Left ventricle myocardium inferior (tissue), 1 donor: ENCODE measurements around the gene LMF2. TPM values are rescaled to one million over a fixed set of nuclear protein-coding genes. Genes with fewer than 3 reads are reported as not detected.

Source experiments
- DNase-seq: peaks from one replicate; pipeline ENCODE4 v3.0.0-alpha.2; 2020
- H3K27ac ChIP-seq: fragments of 200-600 bp; replicated peaks from 2 replicates; pipeline ENCODE4 v1.8.0; 2021
- H3K27me3 ChIP-seq: fragments of 200-600 bp; 2 replicates; pipeline ENCODE4 v1.8.0; 2021; ENCODE audit warnings: low read depth
- H3K36me3 ChIP-seq: fragments of 200-600 bp; 2 replicates; pipeline ENCODE4 v1.8.0; 2021
- H3K4me1 ChIP-seq: fragments of 200-600 bp; 2 replicates; pipeline ENCODE4 v1.8.0; 2021
- H3K4me3 ChIP-seq: fragments of 200-600 bp; 2 replicates; pipeline ENCODE4 v1.8.0; 2021; ENCODE audit warnings: mild to moderate bottlenecking, moderate library complexity
- H3K9me3 ChIP-seq: fragments of 200-600 bp; replicated peaks from 2 replicates; pipeline ENCODE4 v1.8.0; 2021
- intact Hi-C: fragments of 100-400 bp; cut with micrococcal nuclease; formaldehyde crosslinking; loops from one replicate; pipeline ENCODE4 v1.11.0; 2022
- total RNA-seq: library from RNA; stranded (reverse); fragmentation: NEBNext Ultra II Directional; extraction: Animal tissue kit (Norgen Biotek cat#: 25700); gene quantifications from one replicate; pipeline ENCODE4 v1.2.1, GENCODE V29; 2021
- TF ChIP-seq, protein P1 (sequence below): fragments of 200-600 bp; IDR thresholded peaks from 2 replicates; pipeline ENCODE4 v1.8.0; 2021; ENCODE audit warnings: antibody characterized with exemption, mild to moderate bottlenecking, borderline replicate concordance
- donor health status: DM: no; HTN: yes; CAD: no; lungs with severe emphysema.

LMF2 gene
- total RNA-seq, 1 donor from 2014 or later = 23.4 TPM

DNA sequence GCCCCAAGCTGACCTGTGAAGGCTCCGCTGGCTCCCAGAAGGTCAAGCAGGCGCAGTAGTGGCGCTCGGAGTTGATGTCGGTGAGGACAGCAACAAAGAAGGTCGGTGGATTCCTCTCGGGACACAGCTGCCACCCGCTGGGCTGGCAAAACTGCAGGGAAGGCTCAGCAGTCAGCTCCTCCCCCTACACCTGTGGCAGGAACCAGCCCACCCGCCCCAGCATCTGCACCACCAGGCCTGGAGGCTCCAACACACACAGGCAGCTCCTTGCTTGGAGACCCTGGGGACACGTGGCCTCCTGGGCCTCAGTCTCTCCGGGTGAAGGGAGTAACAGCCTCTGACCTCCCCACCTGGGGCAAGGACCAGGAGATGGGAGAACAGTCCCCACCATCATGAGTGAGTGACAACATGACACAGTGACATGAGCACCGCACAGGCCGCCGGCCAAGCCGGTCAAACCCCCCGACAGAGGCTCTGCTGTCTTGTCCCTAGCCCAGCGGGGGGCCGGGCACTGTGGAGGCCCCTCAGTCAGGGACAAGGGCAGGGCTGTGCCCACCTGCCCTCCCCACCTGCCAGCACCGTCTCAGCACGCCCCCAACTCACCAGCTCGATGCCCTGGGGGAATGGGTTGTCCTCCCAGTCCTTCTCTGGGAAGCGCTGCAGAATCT lies 39.6 kb downstream of the LMF2 start:
- TF ChIP-seq, protein P1, sequence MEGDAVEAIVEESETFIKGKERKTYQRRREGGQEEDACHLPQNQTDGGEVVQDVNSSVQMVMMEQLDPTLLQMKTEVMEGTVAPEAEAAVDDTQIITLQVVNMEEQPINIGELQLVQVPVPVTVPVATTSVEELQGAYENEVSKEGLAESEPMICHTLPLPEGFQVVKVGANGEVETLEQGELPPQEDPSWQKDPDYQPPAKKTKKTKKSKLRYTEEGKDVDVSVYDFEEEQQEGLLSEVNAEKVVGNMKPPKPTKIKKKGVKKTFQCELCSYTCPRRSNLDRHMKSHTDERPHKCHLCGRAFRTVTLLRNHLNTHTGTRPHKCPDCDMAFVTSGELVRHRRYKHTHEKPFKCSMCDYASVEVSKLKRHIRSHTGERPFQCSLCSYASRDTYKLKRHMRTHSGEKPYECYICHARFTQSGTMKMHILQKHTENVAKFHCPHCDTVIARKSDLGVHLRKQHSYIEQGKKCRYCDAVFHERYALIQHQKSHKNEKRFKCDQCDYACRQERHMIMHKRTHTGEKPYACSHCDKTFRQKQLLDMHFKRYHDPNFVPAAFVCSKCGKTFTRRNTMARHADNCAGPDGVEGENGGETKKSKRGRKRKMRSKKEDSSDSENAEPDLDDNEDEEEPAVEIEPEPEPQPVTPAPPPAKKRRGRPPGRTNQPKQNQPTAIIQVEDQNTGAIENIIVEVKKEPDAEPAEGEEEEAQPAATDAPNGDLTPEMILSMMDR = no peak

DNA sequence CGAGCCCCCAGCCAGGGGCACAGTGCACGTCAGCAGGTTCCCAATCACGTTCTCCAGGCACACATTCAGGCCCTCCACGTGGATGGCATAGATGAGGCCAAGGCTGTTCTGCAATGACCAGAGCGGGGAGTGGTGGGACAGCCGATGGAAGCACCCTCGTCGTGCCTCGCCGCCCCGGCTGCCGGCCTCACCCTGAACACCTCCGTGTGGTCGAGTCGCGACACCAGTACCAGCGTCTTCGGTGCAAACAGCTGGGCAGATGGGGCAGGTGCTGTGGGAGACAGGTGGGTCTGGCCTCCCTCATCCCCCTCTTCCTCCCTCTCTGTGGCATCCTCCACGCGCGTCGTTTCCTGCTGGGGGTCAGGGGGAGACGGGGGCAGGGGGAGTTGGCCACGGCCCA lies 40.2 kb downstream of the LMF2 start:
- TF ChIP-seq, protein P1 = no peak
- no peaks in the 10 kb centered on the region for H3K27me3 ChIP-seq
- intact Hi-C loops = no loop called here
- H3K9me3 ChIP-seq = no peaks in the 10 kb centered on the region
- DNase-seq = no peak
- H3K4me3 ChIP-seq = no peak overlapping the region
- H3K4me1 ChIP-seq = peaks cover 43% of the 10 kb centered on the region
- no peak overlapping the region for H3K27ac ChIP-seq
- peaks cover 58% of the 10 kb centered on the region for H3K36me3 ChIP-seq

More for the DNA sequence above, 39.6 kb downstream of the LMF2 start:
- no peaks in the 10 kb centered on the region for H3K27me3 ChIP-seq
- H3K4me1 ChIP-seq = peaks cover 49% of the 10 kb centered on the region
- H3K36me3 ChIP-seq = peaks cover 52% of the 10 kb centered on the region
- no peaks in the 10 kb centered on the region for H3K9me3 ChIP-seq
- H3K27ac ChIP-seq = no peak overlapping the region
- H3K4me3 ChIP-seq = no peak overlapping the region
- DNase-seq = no peak
- intact Hi-C loops = no loop called here

DNA sequence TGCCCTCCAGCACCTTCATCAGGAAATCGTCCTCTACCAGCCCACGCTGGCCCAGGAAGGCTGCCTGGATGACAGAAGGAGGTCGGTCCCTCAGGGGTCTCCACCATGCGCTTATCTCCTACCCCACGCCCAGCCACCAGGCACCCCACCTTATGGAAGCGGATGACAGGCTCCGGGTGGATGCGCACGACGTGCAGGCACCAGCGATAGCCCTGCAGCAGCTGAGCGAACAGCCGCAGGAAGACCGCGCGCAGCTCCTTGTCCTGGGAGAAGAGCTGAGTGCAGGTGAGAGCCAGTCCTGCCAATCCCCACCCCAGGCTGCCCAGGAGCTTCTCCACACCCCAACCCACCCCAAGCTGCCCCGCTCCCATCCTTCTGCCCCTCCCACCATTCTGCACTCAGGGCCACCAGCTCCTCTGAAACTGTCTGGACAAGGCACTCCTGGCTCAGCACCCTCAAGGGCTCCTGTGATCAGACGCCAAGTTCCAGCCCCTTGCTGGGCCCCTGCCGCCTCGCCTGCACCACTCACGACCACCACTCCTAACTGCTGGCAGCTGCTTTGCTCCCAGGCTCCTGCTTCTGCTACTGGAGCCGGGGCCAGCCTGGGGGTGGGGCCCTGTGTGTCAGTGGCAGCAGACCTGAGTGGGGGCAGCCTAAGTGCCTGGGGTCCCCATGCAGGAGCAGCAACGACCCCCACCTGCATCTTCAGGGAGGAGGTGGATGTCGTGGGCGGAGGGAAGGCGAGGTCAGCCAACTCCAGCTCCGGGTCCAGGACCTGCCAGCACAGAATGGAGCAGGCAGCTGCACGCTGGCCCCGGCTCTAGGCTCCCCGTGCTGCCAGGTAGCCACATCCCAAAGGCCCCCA lies 42.2 kb downstream of the LMF2 start:
- intact Hi-C loops = no loop called here
- TF ChIP-seq, protein P1 = no peak
- Histone ChIP-seq H3K36me3 (peaks cover 78% of the 10 kb centered on the region), H3K27ac (no peak overlapping the region), H3K9me3 (no peaks in the 10 kb centered on the region), H3K4me3 (no peak overlapping the region), H3K27me3 (no peaks in the 10 kb centered on the region), H3K4me1 (peaks cover 23% of the 10 kb centered on the region)
- no peak for DNase-seq

DNA sequence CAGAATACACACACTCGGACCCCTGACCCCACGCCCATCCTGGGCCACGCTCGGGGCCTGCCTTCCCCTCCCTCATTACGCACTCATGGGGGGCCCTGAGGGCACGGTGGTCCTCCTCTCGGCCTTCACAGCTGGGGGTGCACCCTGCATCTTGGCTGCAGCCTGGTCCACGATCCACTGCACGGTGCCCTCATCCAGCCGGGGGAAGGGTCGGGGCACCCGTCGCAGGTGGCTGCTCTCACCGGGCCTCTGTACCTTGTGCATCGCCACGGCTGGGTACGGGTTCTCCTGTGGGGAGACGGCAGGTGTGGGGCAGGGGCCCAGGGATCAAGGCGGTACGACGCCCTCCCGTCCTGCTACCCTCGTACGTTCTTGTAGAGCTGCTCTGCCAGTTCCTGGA lies 43.1 kb downstream of the LMF2 start:
- no peaks in the 10 kb centered on the region for H3K9me3 ChIP-seq
- TF ChIP-seq, protein P1 = no peak
- intact Hi-C loops = no loop called here

DNA sequence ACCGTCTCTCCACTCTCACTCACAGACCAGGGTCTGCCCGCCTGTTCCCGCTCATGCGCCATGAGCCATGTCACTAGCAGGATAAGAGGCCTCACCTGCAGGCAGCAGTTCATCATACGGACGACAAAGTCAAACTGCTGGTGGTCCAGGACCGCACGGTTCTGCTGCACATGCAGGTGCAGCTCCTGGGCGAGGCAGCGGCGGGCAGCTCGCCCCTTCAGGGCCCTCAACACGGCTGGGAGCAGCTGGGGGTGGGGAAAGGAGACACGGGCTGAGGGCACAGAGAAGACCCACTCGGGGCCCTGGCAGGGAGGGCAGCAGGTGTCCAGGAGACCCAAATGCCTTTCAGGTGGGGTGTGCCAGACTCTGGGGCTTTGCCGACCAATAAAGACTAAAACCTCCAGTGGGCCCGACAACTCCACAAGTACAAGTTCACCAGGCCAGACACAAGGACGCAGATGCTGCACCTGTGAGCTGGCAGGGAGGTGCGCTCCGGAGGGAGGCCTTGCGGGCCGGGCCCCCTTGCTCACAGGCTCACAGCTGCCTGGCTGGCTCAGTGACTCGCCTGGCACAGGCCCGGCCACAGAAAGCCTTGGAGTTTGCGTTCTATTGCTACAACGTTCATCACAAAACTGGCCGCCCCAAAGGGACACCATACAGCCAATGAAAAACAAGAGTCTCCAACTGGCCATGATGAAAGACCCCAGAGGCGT lies 44.2 kb downstream of the LMF2 start:
- intact Hi-C loops = no loop called here
- no peak overlapping the region for H3K27ac ChIP-seq
- DNase-seq = no peak
- no peaks in the 10 kb centered on the region for H3K9me3 ChIP-seq
- no peaks in the 10 kb centered on the region for H3K27me3 ChIP-seq
- no peak overlapping the region for H3K4me3 ChIP-seq
- TF ChIP-seq, protein P1 = no peak
- H3K36me3 ChIP-seq = peaks cover 98% of the 10 kb centered on the region
- H3K4me1 ChIP-seq = peaks cover 3% of the 10 kb centered on the region

More for the DNA sequence above, 43.1 kb downstream of the LMF2 start:
- Histone ChIP-seq H3K4me3 (no peak overlapping the region), H3K27me3 (no peaks in the 10 kb centered on the region), H3K4me1 (peaks cover 14% of the 10 kb centered on the region), H3K36me3 (peaks cover 86% of the 10 kb centered on the region), H3K27ac (no peak overlapping the region)
- DNase-seq = no peak
